ENCODE data around the gene RAB26. TPM values are rescaled to one million over a fixed set of nuclear protein-coding genes. Genes with fewer than 3 reads are reported as not detected.
"Not testable (repeated sequence)": the region's sequence is repeated elsewhere in the genome, so short reads cannot be mapped to it uniquely, and the experiment has no call there.

The RAB26 gene
- total and polyA plus RNA-seq, 2 donors = 0.28 to 2.6 TPM

GRCh38 chr16:2129890-2130447 is 18.5 kb upstream of the RAB26 start:
- not testable (repeated sequence) for H3K36me3 ChIP-seq (ENCODE audit: control insufficient read depth in 2 of 2, insufficient read depth in 2 of 2, low read length in 1 of 2); H3K27ac ChIP-seq (ENCODE audit: low read depth in 1 of 2, low read length in 1 of 2); H3K4me3 ChIP-seq (ENCODE audit: low read length in 2 of 2); H3K9me3 ChIP-seq (ENCODE audit: control insufficient read depth in 2 of 2, insufficient read depth in 1 of 2, low read length in 1 of 2); H3K27me3 ChIP-seq (ENCODE audit: control insufficient read depth in 2 of 2, insufficient read depth in 1 of 2, low read length in 1 of 2); DNase-seq (ENCODE audit: low read depth in 6 of 9, low spot score in 9 of 9)
- peaks cover 6 to 19% of the 10 kb centered on the region in 2 donors for H3K4me1 ChIP-seq (ENCODE audit: control insufficient read depth in 2 of 2, insufficient read depth in 2 of 2, low read length in 2 of 2)
- 94% methylated on average over 22 of the region's 22 CpGs for WGBS

GRCh38 chr16:2133797-2134196 is 14.6 kb upstream of the RAB26 start:
- H3K4me1 ChIP-seq (ENCODE audit: control insufficient read depth in 2 of 2, insufficient read depth in 2 of 2, low read length in 2 of 2) = peaks cover 0 to 10% of the 10 kb centered on the region in 2 donors

DNA sequence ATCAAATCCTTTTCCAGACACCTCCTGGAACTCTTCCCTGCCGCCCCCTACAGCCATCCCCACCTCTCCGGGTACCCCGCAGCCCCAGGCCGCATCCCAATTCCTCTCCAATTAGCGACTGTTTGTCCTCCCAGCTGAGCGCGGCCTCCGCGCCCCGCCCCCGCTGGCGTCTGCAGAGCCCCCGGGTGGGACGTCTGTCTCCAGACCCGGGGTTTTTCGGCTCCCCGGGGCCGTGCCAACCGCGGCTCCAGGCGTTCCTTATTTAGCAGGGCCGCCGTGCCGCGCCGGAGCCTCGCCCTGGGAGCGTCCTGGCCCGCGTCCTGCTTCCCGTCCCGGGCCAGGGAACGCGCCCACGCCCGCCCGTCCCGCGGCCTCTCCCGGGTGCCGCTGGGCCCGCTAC is 13.4 kb upstream of the RAB26 start:
- H3K27me3 ChIP-seq (ENCODE audit: control insufficient read depth in 2 of 2, insufficient read depth in 1 of 2, low read length in 1 of 2); DNase-seq (ENCODE audit: low read depth in 6 of 9, low spot score in 9 of 9); H3K27ac ChIP-seq (ENCODE audit: low read depth in 1 of 2, low read length in 1 of 2); H3K36me3 ChIP-seq (ENCODE audit: control insufficient read depth in 2 of 2, insufficient read depth in 2 of 2, low read length in 1 of 2); H3K4me1 ChIP-seq (ENCODE audit: control insufficient read depth in 2 of 2, insufficient read depth in 2 of 2, low read length in 2 of 2); H3K9me3 ChIP-seq (ENCODE audit: control insufficient read depth in 2 of 2, insufficient read depth in 1 of 2, low read length in 1 of 2): not testable (repeated sequence)
- 0% methylated on average over 30 of the region's 42 CpGs for WGBS
- H3K4me3 ChIP-seq (ENCODE audit: low read length in 2 of 2) = peak overlapping the region; percentile 35 to 47

More at GRCh38 chr16:2133797-2134196, 14.6 kb upstream of the RAB26 start:
- H3K9me3 ChIP-seq (ENCODE audit: control insufficient read depth in 2 of 2, insufficient read depth in 1 of 2, low read length in 1 of 2); H3K27me3 ChIP-seq (ENCODE audit: control insufficient read depth in 2 of 2, insufficient read depth in 1 of 2, low read length in 1 of 2); H3K27ac ChIP-seq (ENCODE audit: low read depth in 1 of 2, low read length in 1 of 2); DNase-seq (ENCODE audit: low read depth in 6 of 9, low spot score in 9 of 9); H3K36me3 ChIP-seq (ENCODE audit: control insufficient read depth in 2 of 2, insufficient read depth in 2 of 2, low read length in 1 of 2); H3K4me3 ChIP-seq (ENCODE audit: low read length in 2 of 2): not testable (repeated sequence)
- 94% methylated on average over 6 of the region's 12 CpGs for WGBS

DNA sequence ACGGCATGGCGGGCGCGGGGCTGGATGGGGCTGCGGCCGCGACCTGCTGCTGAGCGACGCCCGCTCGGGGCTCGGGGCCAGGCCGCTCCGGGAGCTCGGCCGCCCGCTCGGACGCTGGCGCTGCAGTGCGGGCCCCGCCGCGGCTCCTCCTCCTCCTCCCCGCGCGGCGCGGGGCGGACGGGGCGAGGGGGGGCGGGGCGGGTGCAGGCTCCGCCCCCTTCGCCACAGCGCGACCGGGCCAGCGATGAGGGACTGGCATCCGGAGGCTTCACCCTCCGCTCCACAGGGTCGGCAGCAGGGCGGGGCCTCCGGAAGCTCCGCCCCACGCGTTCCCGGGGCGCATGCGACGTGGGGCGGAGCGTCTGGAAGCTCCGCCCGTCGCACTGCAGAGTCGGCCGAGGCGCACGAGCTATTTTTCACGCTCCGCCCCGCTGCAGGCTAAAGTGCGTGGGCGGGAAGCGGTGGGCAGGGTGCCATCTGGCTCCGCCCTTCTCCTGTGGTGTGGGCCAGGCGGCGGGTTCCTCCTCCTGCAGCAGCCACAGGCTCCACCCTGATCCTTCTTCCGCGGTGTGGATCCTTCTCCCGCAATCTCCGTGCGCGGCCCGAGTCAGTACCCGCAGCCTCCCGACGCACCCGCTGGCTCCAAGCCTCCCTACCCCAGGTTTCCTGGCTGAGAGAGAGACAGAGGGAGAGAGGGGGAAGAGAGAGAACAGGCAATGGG is 12.5 kb upstream of the RAB26 start, which contains the start of gene PKD1:
Gene PKD1, minus strand, starts transcription at position 129 of the 721 bp plus-strand sequence. CDS start 209 bp downstream, outside the sequence.
- H3K4me3 ChIP-seq (ENCODE audit: low read length in 2 of 2) = peak within 1 kb of the TSS; percentile 35 to 47
- peak; percentile 80 to 97 (median 92) for DNase-seq (ENCODE audit: low read depth in 6 of 9, low spot score in 9 of 9)
- H3K27me3 ChIP-seq (ENCODE audit: control insufficient read depth in 2 of 2, insufficient read depth in 1 of 2, low read length in 1 of 2); H3K36me3 ChIP-seq (ENCODE audit: control insufficient read depth in 2 of 2, insufficient read depth in 2 of 2, low read length in 1 of 2); H3K9me3 ChIP-seq (ENCODE audit: control insufficient read depth in 2 of 2, insufficient read depth in 1 of 2, low read length in 1 of 2): not testable (repeated sequence)
- under 1% methylated on average over 62 of the region's 81 CpGs for WGBS
- H3K4me1 ChIP-seq (ENCODE audit: control insufficient read depth in 2 of 2, insufficient read depth in 2 of 2, low read length in 2 of 2) = peaks cover 0 to 10% of the 10 kb centered on the region in 2 donors
- peak within 1 kb of the TSS; percentile 52 to 69 for H3K27ac ChIP-seq (ENCODE audit: low read depth in 1 of 2, low read length in 1 of 2)

GRCh38 chr16:2142942-2143877 is 5.2 kb upstream of the RAB26 start:
- Histone ChIP-seq H3K36me3 (ENCODE audit: control insufficient read depth in 2 of 2, insufficient read depth in 2 of 2, low read length in 1 of 2) (no peaks in the 10 kb centered on the region), H3K4me3 (ENCODE audit: low read length in 2 of 2) (no peak overlapping the region), H3K27ac (ENCODE audit: low read depth in 1 of 2, low read length in 1 of 2) (no peak overlapping the region), H3K4me1 (ENCODE audit: control insufficient read depth in 2 of 2, insufficient read depth in 2 of 2, low read length in 2 of 2) (peaks cover 0 to 11% of the 10 kb centered on the region in 2 donors), H3K27me3 (ENCODE audit: control insufficient read depth in 2 of 2, insufficient read depth in 1 of 2, low read length in 1 of 2) (peaks cover 13 to 34% of the 10 kb centered on the region in 2 donors), H3K9me3 (ENCODE audit: control insufficient read depth in 2 of 2, insufficient read depth in 1 of 2, low read length in 1 of 2) (no peaks in the 10 kb centered on the region)
- DNase-seq (ENCODE audit: low read depth in 6 of 9, low spot score in 9 of 9) = no peak
- 79% methylated on average over 31 of the region's 31 CpGs for WGBS

DNA sequence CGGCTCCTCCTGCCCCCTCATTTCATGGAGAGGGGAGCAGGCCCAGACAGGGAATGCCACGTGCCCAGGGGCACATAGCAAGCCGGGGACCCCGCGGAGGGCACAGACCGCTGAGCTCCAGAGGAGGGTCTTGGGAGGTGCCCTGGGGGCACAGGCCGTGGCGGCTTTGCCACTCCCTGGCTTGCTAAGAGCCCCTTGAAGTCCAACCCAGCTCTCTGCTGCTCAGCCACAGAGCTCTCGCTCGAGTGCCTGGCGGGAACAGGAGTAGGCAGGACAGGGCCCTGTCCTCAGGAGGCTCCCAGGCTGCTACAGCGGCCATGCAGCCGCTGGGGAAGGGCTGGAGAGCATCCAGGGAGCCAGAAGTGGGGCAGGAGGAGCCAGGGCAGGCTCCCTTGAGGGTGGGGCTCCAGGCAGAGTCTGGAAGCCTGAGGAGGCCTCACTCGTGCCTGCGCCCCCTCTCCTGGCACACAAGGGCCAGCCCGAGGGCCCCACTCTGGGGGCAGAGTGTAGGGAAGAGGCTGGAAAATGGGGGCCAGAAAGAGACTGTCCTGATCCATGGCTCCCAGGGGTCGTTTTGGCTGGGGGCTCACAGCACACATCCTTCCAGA is 4.4 kb upstream of the RAB26 start:
- WGBS = 93% methylated on average over 17 of the region's 17 CpGs
- Histone ChIP-seq H3K27me3 (ENCODE audit: control insufficient read depth in 2 of 2, insufficient read depth in 1 of 2, low read length in 1 of 2) (peaks cover 20 to 40% of the 10 kb centered on the region in 2 donors), H3K27ac (ENCODE audit: low read depth in 1 of 2, low read length in 1 of 2) (no peak overlapping the region), H3K4me1 (ENCODE audit: control insufficient read depth in 2 of 2, insufficient read depth in 2 of 2, low read length in 2 of 2) (peaks cover 4 to 13% of the 10 kb centered on the region in 2 donors), H3K9me3 (ENCODE audit: control insufficient read depth in 2 of 2, insufficient read depth in 1 of 2, low read length in 1 of 2) (peaks cover 0 to 2% of the 10 kb centered on the region in 2 donors), H3K36me3 (ENCODE audit: control insufficient read depth in 2 of 2, insufficient read depth in 2 of 2, low read length in 1 of 2) (no peaks in the 10 kb centered on the region), H3K4me3 (ENCODE audit: low read length in 2 of 2) (no peak overlapping the region)
- no peak for DNase-seq (ENCODE audit: low read depth in 6 of 9, low spot score in 9 of 9)

DNA sequence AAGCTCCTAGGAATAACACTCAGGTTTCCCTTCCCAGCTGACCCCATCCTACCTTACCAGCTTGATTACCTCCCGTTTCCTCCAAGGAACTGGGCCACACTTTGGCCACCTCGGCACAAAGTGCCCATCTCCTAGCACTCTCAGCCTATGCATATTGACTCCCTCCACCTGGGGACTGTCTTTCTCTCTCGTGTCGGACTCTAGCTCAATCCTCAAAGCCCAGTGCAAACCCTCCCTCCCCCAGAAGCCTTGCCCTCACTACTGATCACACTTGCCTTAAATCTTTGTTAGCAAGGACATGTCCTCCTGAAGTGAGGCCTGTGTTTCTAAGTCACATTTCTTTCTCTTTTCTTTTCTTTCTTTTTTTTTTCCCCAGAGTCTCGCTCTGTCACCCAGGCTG is 2.6 kb upstream of the RAB26 start:
- Histone ChIP-seq H3K27me3 (ENCODE audit: control insufficient read depth in 2 of 2, insufficient read depth in 1 of 2, low read length in 1 of 2) (peaks cover 23 to 59% of the 10 kb centered on the region in 2 donors), H3K36me3 (ENCODE audit: control insufficient read depth in 2 of 2, insufficient read depth in 2 of 2, low read length in 1 of 2) (peaks cover 0 to 4% of the 10 kb centered on the region in 2 donors), H3K4me3 (ENCODE audit: low read length in 2 of 2) (no peak overlapping the region), H3K4me1 (ENCODE audit: control insufficient read depth in 2 of 2, insufficient read depth in 2 of 2, low read length in 2 of 2) (peaks cover 11 to 25% of the 10 kb centered on the region in 2 donors), H3K27ac (ENCODE audit: low read depth in 1 of 2, low read length in 1 of 2) (no peak overlapping the region), H3K9me3 (ENCODE audit: control insufficient read depth in 2 of 2, insufficient read depth in 1 of 2, low read length in 1 of 2) (peaks cover 0 to 4% of the 10 kb centered on the region in 2 donors)
- 95% methylated on average over 5 of the region's 5 CpGs for WGBS
- DNase-seq (ENCODE audit: low read depth in 6 of 9, low spot score in 9 of 9) = no peak

- 97% methylated on average over 6 of the region's 6 CpGs for WGBS
- H3K9me3 ChIP-seq (ENCODE audit: control insufficient read depth in 2 of 2, insufficient read depth in 1 of 2, low read length in 1 of 2) = peaks cover 0 to 4% of the 10 kb centered on the region in 2 donors
- H3K4me1 ChIP-seq (ENCODE audit: control insufficient read depth in 2 of 2, insufficient read depth in 2 of 2, low read length in 2 of 2) = peaks cover 11 to 37% of the 10 kb centered on the region in 2 donors
- no peak for DNase-seq (ENCODE audit: low read depth in 6 of 9, low spot score in 9 of 9)
- peaks cover 11 to 14% of the 10 kb centered on the region in 2 donors for H3K36me3 ChIP-seq (ENCODE audit: control insufficient read depth in 2 of 2, insufficient read depth in 2 of 2, low read length in 1 of 2)
- peaks cover 23 to 64% of the 10 kb centered on the region in 2 donors for H3K27me3 ChIP-seq (ENCODE audit: control insufficient read depth in 2 of 2, insufficient read depth in 1 of 2, low read length in 1 of 2)
- no peak overlapping the region for H3K27ac ChIP-seq (ENCODE audit: low read depth in 1 of 2, low read length in 1 of 2)
- no peak overlapping the region for H3K4me3 ChIP-seq (ENCODE audit: low read length in 2 of 2)
Observed at GRCh38 chr16:2147378-2147777, 1.0 kb upstream of the RAB26 start.
